ENCODE results near the gene DCST2. TPM values are rescaled to one million over a fixed set of nuclear protein-coding genes. Genes with fewer than 3 reads are reported as not detected.
A peak's percentile ranks its signal among the peaks of the same experiment; 100 is the strongest.

Gene DCST2
- total RNA-seq, 1 donor from 2014 or later: under 0.01 TPM

DNA sequence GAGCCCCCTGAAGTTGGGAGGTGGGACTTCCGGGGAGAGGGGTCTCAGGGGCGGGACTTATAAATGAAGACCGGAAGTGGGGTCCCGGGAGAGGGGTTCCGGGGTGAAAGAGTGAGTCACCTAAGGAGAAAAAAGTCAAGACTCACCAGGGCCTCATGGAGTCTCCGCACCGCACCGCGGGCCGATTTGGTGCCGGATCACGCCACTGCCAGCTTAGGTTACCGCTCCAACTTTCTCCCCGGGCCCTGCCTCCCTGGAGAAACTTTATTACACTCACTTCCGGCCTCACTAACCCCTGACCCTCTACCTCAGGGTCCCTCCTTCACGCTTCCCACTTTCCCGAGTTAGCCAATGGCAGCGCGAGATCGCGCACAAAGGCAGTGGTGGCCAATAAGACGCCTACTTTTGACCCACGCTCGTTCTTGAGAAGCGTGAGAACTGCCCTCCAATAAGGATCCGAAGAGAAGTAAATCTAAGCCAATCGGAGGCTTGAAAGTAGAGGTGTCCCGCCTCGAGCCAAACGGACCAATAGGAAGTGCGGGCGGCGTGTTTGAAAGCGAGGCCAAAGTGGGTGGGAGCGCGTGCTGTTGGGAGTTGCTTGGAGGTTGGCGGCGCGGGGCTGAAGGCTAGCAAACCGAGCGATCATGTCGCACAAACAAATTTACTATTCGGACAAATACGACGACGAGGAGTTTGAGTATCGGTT, 59.3 kb downstream of the DCST2 start, which contains the start of gene CKS1B:
Gene CKS1B (plus strand): TSS at position 580 of the 706 bp plus-strand sequence. CDS start 65 bp downstream, at position 645.
- peak within 1 kb of the TSS; percentile 59 for H3K4me3 ChIP-seq (ENCODE audit: low read depth, low read length)
- TF ChIP-seq, protein P1, sequence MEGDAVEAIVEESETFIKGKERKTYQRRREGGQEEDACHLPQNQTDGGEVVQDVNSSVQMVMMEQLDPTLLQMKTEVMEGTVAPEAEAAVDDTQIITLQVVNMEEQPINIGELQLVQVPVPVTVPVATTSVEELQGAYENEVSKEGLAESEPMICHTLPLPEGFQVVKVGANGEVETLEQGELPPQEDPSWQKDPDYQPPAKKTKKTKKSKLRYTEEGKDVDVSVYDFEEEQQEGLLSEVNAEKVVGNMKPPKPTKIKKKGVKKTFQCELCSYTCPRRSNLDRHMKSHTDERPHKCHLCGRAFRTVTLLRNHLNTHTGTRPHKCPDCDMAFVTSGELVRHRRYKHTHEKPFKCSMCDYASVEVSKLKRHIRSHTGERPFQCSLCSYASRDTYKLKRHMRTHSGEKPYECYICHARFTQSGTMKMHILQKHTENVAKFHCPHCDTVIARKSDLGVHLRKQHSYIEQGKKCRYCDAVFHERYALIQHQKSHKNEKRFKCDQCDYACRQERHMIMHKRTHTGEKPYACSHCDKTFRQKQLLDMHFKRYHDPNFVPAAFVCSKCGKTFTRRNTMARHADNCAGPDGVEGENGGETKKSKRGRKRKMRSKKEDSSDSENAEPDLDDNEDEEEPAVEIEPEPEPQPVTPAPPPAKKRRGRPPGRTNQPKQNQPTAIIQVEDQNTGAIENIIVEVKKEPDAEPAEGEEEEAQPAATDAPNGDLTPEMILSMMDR (IDR thresholded peaks at IDR 0.05; ENCODE audit: insufficient read depth, low read length, severe bottlenecking): no peak
- H3K36me3 ChIP-seq (ENCODE audit: control insufficient read depth, insufficient read depth, low read length): peaks cover 1% of the 10 kb centered on the region
- DNase-seq (ENCODE audit: low read depth) (peak; percentile 100), FAIRE-seq (peak; percentile 52)
- H3K27me3 ChIP-seq (ENCODE audit: control insufficient read depth, insufficient read depth, low read length): no peaks in the 10 kb centered on the region

GRCh38 chr1:154973344-154974101, 60.1 kb downstream of the DCST2 start:
- peak; percentile 97 for DNase-seq (ENCODE audit: low read depth)
- H3K36me3 ChIP-seq (ENCODE audit: control insufficient read depth, insufficient read depth, low read length): peaks cover 5% of the 10 kb centered on the region
- no peaks in the 10 kb centered on the region for H3K27me3 ChIP-seq (ENCODE audit: control insufficient read depth, insufficient read depth, low read length)
- peak overlapping the region; percentile 59 for H3K4me3 ChIP-seq (ENCODE audit: low read depth, low read length)
- peak; percentile 72 for FAIRE-seq
- TF ChIP-seq, protein P1 (IDR thresholded peaks at IDR 0.05; ENCODE audit: insufficient read depth, low read length, severe bottlenecking): peak; percentile 27

- H3K27me3 ChIP-seq (ENCODE audit: control insufficient read depth, insufficient read depth, low read length): no peaks in the 10 kb centered on the region
- FAIRE-seq (no peak), DNase-seq (ENCODE audit: low read depth) (peak; percentile 98)
- H3K36me3 ChIP-seq (ENCODE audit: control insufficient read depth, insufficient read depth, low read length): peaks cover 11% of the 10 kb centered on the region
- TF ChIP-seq, protein P1 (IDR thresholded peaks at IDR 0.05; ENCODE audit: insufficient read depth, low read length, severe bottlenecking): no peak
- H3K4me3 ChIP-seq (ENCODE audit: low read depth, low read length): peak overlapping the region; percentile 59
Observed at GRCh38 chr1:154972517-154973343, 60.9 kb downstream of the DCST2 start.

DNA sequence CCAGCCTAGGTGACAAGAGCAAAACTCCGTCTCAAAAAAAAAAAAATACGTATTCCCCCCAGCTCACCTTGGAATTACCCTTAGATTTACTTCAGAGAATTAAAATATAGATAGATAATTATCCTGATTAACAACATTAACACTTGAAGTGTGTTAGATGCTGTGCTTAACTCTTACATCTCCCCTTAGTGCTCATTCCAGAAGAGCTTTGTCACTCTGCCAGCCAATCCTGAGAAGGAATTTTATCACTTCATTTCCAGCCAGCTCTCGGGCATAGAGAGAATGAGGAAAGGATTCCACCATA, 61.4 kb downstream of the DCST2 start:
- FAIRE-seq (no peak), DNase-seq (ENCODE audit: low read depth) (no peak)
- Histone ChIP-seq H3K36me3 (ENCODE audit: control insufficient read depth, insufficient read depth, low read length) (peaks cover 15% of the 10 kb centered on the region), H3K27me3 (ENCODE audit: control insufficient read depth, insufficient read depth, low read length) (no peaks in the 10 kb centered on the region), H3K4me3 (ENCODE audit: low read depth, low read length) (no peak overlapping the region)
- TF ChIP-seq, protein P1 (IDR thresholded peaks at IDR 0.05; ENCODE audit: insufficient read depth, low read length, severe bottlenecking): no peak

DNA sequence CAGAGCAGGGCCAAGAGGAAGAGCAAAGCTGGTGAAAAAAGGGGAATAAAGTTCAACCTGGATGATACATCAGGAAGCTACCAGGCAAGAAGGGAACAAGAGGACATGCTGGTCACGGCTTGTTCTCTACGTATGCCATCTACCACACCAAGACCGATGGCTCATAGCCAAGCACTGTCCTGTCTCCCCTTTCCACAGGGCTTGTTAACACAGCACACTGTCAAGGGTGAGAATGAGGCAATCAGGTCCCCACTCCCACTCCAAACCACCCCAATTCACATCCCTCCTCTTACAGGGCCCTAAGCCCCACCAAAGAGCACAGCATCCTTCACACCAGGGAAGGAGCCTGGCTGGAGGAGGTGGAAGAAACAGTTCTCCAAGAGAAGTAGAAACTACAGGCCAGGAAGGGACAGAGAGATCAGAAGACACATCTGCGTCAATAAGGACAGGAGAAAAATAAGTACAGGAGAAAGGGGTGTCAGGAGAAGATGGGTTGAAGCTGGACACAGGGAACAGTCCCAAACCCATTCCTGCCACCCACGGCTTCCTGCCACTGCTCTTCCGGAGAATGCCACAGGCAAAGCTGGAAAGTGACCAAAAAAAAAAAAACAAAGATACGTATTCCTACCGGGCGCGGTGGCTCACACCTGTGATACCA, 62.1 kb downstream of the DCST2 start:
- peak; percentile 94 for DNase-seq (ENCODE audit: low read depth)
- no peak for FAIRE-seq
- Histone ChIP-seq H3K4me3 (ENCODE audit: low read depth, low read length) (peak overlapping the region; percentile 74), H3K36me3 (ENCODE audit: control insufficient read depth, insufficient read depth, low read length) (peaks cover 22% of the 10 kb centered on the region), H3K27me3 (ENCODE audit: control insufficient read depth, insufficient read depth, low read length) (no peaks in the 10 kb centered on the region)
- TF ChIP-seq, protein P1 (IDR thresholded peaks at IDR 0.05; ENCODE audit: insufficient read depth, low read length, severe bottlenecking): no peak

All from bronchial epithelial cell (primary cell).